IMR-90 (cell line): Measurements from ENCODE around the gene C2. TPM values are rescaled to one million over a fixed set of nuclear protein-coding genes. Genes with fewer than 3 reads are reported as not detected.

Experiments used
- ATAC-seq: fragments of 200-7000 bp; cut with Tn5 transposase; 2 replicates; pipeline ENCODE4 v1.9.1; 2020; ENCODE audit warnings: low read depth, mild to moderate bottlenecking, moderate library complexity
- BruUV-seq: library from RNA; stranded (reverse); fragments of 400-500 nt; replicated peaks from 2 replicates; lab custom pipeline; 2021; lab: Mats Ljungman, UMichigan
- CTCF ChIA-PET: fragments of 300-600 bp; formaldehyde crosslinking; extraction: SDS; loops from one replicate; lab custom pipeline; 2021; ENCODE audit warnings: antibody characterized with exemption; lab: Yijun Ruan, JAX
- POLR2A ChIA-PET: fragments of 300-600 bp; sonication (Branson Sonifier 250); formaldehyde crosslinking; loops from one replicate; lab custom pipeline; 2022; ENCODE audit warnings: antibody characterized with exemption; ENCODE audit not compliant: unreplicated experiment; lab: Charles Lee
- DNase-seq: peaks from one replicate; pipeline ENCODE4 v3.0.0; 2013
- H2AFZ ChIP-seq: replicated peaks from 2 replicates; pipeline ENCODE3; 2013; ENCODE audit warnings: low read length, mild to moderate bottlenecking; ENCODE audit not compliant: poor library complexity
- H2AK5ac ChIP-seq: 2 replicates; pipeline ENCODE4 v1.6.1; 2013; ENCODE audit warnings: low read depth, low read length, inconsistent platforms
- H2AK9ac ChIP-seq: replicated peaks from 2 replicates; pipeline ENCODE3; 2013; ENCODE audit warnings: mild to moderate bottlenecking, low read depth, low read length, moderate library complexity; ENCODE audit not compliant: poor library complexity
- H2BK120ac ChIP-seq: 2 replicates; pipeline ENCODE4 v1.6.1; 2013; ENCODE audit warnings: low read depth, low read length, inconsistent platforms
- H2BK15ac ChIP-seq: 3 replicates; pipeline ENCODE4 v1.6.1; 2013; ENCODE audit warnings: low read depth, low read length, inconsistent platforms
- H2BK20ac ChIP-seq: 2 replicates; pipeline ENCODE4 v1.6.1; 2013; ENCODE audit warnings: low read depth, mild to moderate bottlenecking, inconsistent platforms, low read length, moderate library complexity
- H2BK5ac ChIP-seq: 2 replicates; pipeline ENCODE4 v1.6.1; 2013; ENCODE audit warnings: mild to moderate bottlenecking, low read depth, low read length, inconsistent platforms; ENCODE audit not compliant: poor library complexity, severe bottlenecking
- H3K14ac ChIP-seq: replicated peaks from 2 replicates; pipeline ENCODE4 v1.6.1; 2013; ENCODE audit warnings: low read depth, low read length, inconsistent platforms
- H3K18ac ChIP-seq: 2 replicates; pipeline ENCODE4 v1.6.1; 2013; ENCODE audit warnings: low read depth, low read length, control low read depth
- H3K23ac ChIP-seq: 2 replicates; pipeline ENCODE4 v1.6.1; 2013; ENCODE audit warnings: low read depth, low read length, inconsistent platforms
- H3K27ac ChIP-seq: 2 replicates; pipeline ENCODE4 v1.5.1; 2013; ENCODE audit warnings: mild to moderate bottlenecking, control low read depth, low read length; ENCODE audit not compliant: insufficient read depth
- H3K27me3 ChIP-seq: 2 replicates; pipeline ENCODE4 v1.6.1; 2013; ENCODE audit warnings: low read length; ENCODE audit not compliant: control insufficient read depth, insufficient read depth
- H3K36me3 ChIP-seq: 2 replicates; pipeline ENCODE4 v1.6.1; 2013; ENCODE audit warnings: low read length, mixed read lengths; ENCODE audit not compliant: control insufficient read depth, insufficient read depth
- H3K4ac ChIP-seq: 2 replicates; pipeline ENCODE4 v1.6.1; 2013; ENCODE audit warnings: low read depth, low read length, inconsistent platforms
- H3K4me1 ChIP-seq: 2 replicates; pipeline ENCODE4 v1.6.1; 2013; ENCODE audit warnings: low read length, mixed read lengths; ENCODE audit not compliant: control insufficient read depth, insufficient read depth
- H3K4me2 ChIP-seq: 2 replicates; pipeline ENCODE4 v1.6.1; 2013; ENCODE audit warnings: low read depth, mild to moderate bottlenecking, control low read depth, low read length, moderate library complexity
- H3K4me3 ChIP-seq: 2 replicates; pipeline ENCODE4 v1.5.1; 2013; ENCODE audit warnings: low read depth, mild to moderate bottlenecking, control low read depth, low read length, moderate library complexity; ENCODE audit not compliant: insufficient read depth
- H3K56ac ChIP-seq: 2 replicates; pipeline ENCODE4 v1.6.1; 2013; ENCODE audit warnings: low read length, inconsistent platforms; ENCODE audit not compliant: insufficient read depth; ENCODE audit errors: extremely low read depth
- H3K79me1 ChIP-seq, 2 experiments: 2 replicates each; pipeline ENCODE4 v1.6.1; 2013; ENCODE audit warnings: low read length in 2 of 2, inconsistent platforms in 1 of 2, low read depth in 1 of 2
- H3K9ac ChIP-seq: 2 replicates; pipeline ENCODE4 v1.6.1; 2013; ENCODE audit warnings: low read depth, low read length, control low read depth
- H3K9me1 ChIP-seq: 2 replicates; pipeline ENCODE4 v1.6.1; 2013; ENCODE audit warnings: low read length, inconsistent platforms; ENCODE audit not compliant: insufficient read depth
- H3K9me3 ChIP-seq: 2 replicates; pipeline ENCODE4 v1.6.1; 2013; ENCODE audit warnings: low read length; ENCODE audit not compliant: control insufficient read depth, insufficient read depth
- H4K20me1 ChIP-seq: 2 replicates; pipeline ENCODE4 v1.6.1; 2013; ENCODE audit warnings: low read length, inconsistent platforms; ENCODE audit not compliant: insufficient read depth
- H4K5ac ChIP-seq: 2 replicates; pipeline ENCODE4 v1.6.1; 2013; ENCODE audit warnings: mild to moderate bottlenecking, low read depth, low read length, control low read depth
- H4K8ac ChIP-seq, 2 experiments: 2 replicates each; pipeline ENCODE4 v1.6.1; 2013; ENCODE audit warnings: low read depth in 2 of 2, low read length in 2 of 2, control low read depth in 1 of 2, inconsistent platforms in 1 of 2
- H4K91ac ChIP-seq: 2 replicates; pipeline ENCODE4 v1.6.1; 2013; ENCODE audit warnings: low read depth, low read length, inconsistent platforms; ENCODE audit not compliant: insufficient read depth
- BHLHE40 ChIP-seq: fragments of 150-350 bp; IDR thresholded peaks from 2 replicates; pipeline ENCODE4 v1.6.1; 2016; ENCODE audit warnings: mild to moderate bottlenecking, low read depth, low read length
- CEBPB ChIP-seq: IDR thresholded peaks from 2 replicates; pipeline ENCODE4 v1.6.1; 2012; ENCODE audit warnings: low read depth, low read length, improper control_type of control experiment
- CHD1 ChIP-seq: IDR thresholded peaks from 2 replicates; pipeline ENCODE4 v1.6.1; 2012; ENCODE audit warnings: low read depth, low read length, improper control_type of control experiment
- FOS ChIP-seq: fragments of 150-350 bp; IDR thresholded peaks from 2 replicates; pipeline ENCODE4 v1.6.1; 2016; ENCODE audit warnings: low read depth, low read length
- MAFK ChIP-seq: IDR thresholded peaks from 2 replicates; pipeline ENCODE4 v1.6.1; 2012; ENCODE audit warnings: low read depth, low read length, improper control_type of control experiment
- MAZ ChIP-seq: IDR thresholded peaks from 2 replicates; pipeline ENCODE4 v1.6.1; 2012; ENCODE audit warnings: low read depth, mild to moderate bottlenecking, low read length, improper control_type of control experiment, moderate library complexity, borderline replicate concordance
- MXI1 ChIP-seq: IDR thresholded peaks from 2 replicates; pipeline ENCODE4 v1.6.1; 2012; ENCODE audit warnings: low read depth, mild to moderate bottlenecking, low read length, moderate library complexity, borderline replicate concordance
- NFE2L2 ChIP-seq: fragments of 150-350 bp; IDR thresholded peaks from 2 replicates; pipeline ENCODE4 v1.6.1; 2016; ENCODE audit warnings: low read depth, mild to moderate bottlenecking, low read length
- POLR2A ChIP-seq: IDR thresholded peaks from 2 replicates; pipeline ENCODE4 v1.6.1; 2012; ENCODE audit warnings: mild to moderate bottlenecking, low read depth, low read length
- RAD21 ChIP-seq: IDR thresholded peaks from 2 replicates; pipeline ENCODE4 v1.6.1; 2012; ENCODE audit warnings: low read length, improper control_type of control experiment
- RCOR1 ChIP-seq: IDR thresholded peaks from 2 replicates; pipeline ENCODE4 v1.6.1; 2012; ENCODE audit warnings: mild to moderate bottlenecking, low read length, improper control_type of control experiment; ENCODE audit not compliant: insufficient replicate concordance
- RFX5 ChIP-seq: IDR thresholded peaks from 2 replicates; pipeline ENCODE4 v1.8.0; 2012; ENCODE audit warnings: low read depth, mild to moderate bottlenecking, low read length, moderate library complexity
- SMC3 ChIP-seq: fragments of 150-350 bp; IDR thresholded peaks from 2 replicates; pipeline ENCODE4 v1.6.1; 2016; ENCODE audit warnings: low read depth, mild to moderate bottlenecking, antibody characterized with exemption, low read length, moderate library complexity
- WGBS, 2 experiments: methylation state at CpG; one replicate each; pipeline versions ENCODE4 v1.1.5 to v1.1.7; 2013; ENCODE audit warnings: missing lambda C conversion rate in 2 of 2; ENCODE audit not compliant: insufficient read length in 1 of 2; ENCODE audit errors: extremely low coverage in 2 of 2; 5-methylcytosine and 5-hydroxymethylcytosine counted together
- dilution Hi-C: fragments of 300-500 bp; cut with HindIII; formaldehyde crosslinking; loops from one replicate; pipeline ENCODE4 v1.14.3; 2018; ENCODE audit warnings: low sequenced_read_pairs; ENCODE audit not compliant: unreplicated experiment
- in situ Hi-C: fragments of 300-500 bp; cut with MboI; formaldehyde crosslinking; loops from 3 replicates; pipeline ENCODE4 v1.14.3; 2019; ENCODE audit warnings: low sequenced_read_pairs, inconsistent platforms, mixed read lengths
- intact Hi-C: fragments of 100-400 bp; cut with micrococcal nuclease; formaldehyde crosslinking; loops from 2 replicates; pipeline ENCODE4 v1.10.0; 2022
- polyA plus RNA-seq, 3 experiments: library from polyadenylated mRNA; depleted of rRNA; stranded (reverse); fragments of >200 nt; gene quantifications; 2 replicates each; pipeline ENCODE4 v1.2.3, GENCODE V29; 2012; ENCODE audit warnings: low replicate concordance in 1 of 3
- total RNA-seq: library from RNA; depleted of rRNA; stranded (reverse); fragments of >200 nt; gene quantifications from 2 replicates; pipeline ENCODE4 v1.2.3, GENCODE V29; 2012
- TF ChIP-seq, protein P1 (sequence below): fragments of 150-350 bp; IDR thresholded peaks from 2 replicates; pipeline ENCODE4 v1.6.1; 2017; ENCODE audit warnings: mild to moderate bottlenecking, antibody characterized with exemption, low read length, low read depth
- TF ChIP-seq, protein P2 (sequence below): conservative IDR thresholded peaks from 2 replicates; pipeline ENCODE4 v1.5.1; 2012; ENCODE audit warnings: mild to moderate bottlenecking, low read depth, low read length, improper control_type of control experiment
- TF ChIP-seq, protein P3 (sequence below): fragments of 150-350 bp; IDR thresholded peaks from 2 replicates; pipeline ENCODE4 v1.6.1; 2016; ENCODE audit warnings: low read depth, mild to moderate bottlenecking, low read length, moderate library complexity, borderline replicate concordance

Gene C2
- total and polyA plus RNA-seq, 2 of the 4 experiments (the other 2 are of a cell fraction): 0.18 to 0.19 TPM

DNA sequence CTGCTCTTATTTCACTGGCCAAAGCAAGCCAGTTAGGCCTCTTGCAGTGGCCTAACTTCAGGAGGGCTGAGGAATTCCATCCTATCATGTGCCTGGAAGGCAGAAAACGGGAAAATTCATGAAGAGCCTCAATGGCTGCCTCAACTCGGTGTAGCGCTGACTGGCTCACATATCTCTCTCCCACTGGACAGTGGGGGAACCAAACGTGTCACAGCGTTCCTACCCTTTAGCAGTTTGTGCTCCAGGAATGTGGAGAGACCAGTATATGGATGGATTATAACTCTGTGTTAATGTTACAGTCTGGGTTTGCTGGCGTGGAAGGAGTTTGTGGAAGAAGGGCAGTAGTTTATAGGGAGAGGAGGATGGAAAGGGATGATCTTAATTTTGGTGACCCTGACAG is 11.8 kb upstream of the C2 start:
- H4K20me1 ChIP-seq: no peaks in the 10 kb centered on the region
- H3K4me3 ChIP-seq: no peak overlapping the region
- H3K9ac ChIP-seq: no peak overlapping the region
- no peak overlapping the region for H4K8ac ChIP-seq
- H3K9me1 ChIP-seq: peaks cover 9% of the 10 kb centered on the region; the same call in 1 of the 2 replicates
- peak overlapping the region; percentile 13; the same call in 1 of the 2 replicates for H2AK5ac ChIP-seq
- H2BK5ac ChIP-seq: no peak overlapping the region
- dilution Hi-C loops: no loop called here
- TF ChIP-seq RCOR1 (no peak), MAFK (no peak), CEBPB (no peak), CHD1 (no peak), POLR2A (no peak), SMC3 (no peak), RAD21 (no peak), NFE2L2 (no peak), BHLHE40 (no peak), MAZ (no peak), FOS (no peak), MXI1 (no peak), RFX5 (no peak)
- TF ChIP-seq, protein P1, sequence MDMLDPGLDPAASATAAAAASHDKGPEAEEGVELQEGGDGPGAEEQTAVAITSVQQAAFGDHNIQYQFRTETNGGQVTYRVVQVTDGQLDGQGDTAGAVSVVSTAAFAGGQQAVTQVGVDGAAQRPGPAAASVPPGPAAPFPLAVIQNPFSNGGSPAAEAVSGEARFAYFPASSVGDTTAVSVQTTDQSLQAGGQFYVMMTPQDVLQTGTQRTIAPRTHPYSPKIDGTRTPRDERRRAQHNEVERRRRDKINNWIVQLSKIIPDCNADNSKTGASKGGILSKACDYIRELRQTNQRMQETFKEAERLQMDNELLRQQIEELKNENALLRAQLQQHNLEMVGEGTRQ: no peak
- TF ChIP-seq, protein P2, sequence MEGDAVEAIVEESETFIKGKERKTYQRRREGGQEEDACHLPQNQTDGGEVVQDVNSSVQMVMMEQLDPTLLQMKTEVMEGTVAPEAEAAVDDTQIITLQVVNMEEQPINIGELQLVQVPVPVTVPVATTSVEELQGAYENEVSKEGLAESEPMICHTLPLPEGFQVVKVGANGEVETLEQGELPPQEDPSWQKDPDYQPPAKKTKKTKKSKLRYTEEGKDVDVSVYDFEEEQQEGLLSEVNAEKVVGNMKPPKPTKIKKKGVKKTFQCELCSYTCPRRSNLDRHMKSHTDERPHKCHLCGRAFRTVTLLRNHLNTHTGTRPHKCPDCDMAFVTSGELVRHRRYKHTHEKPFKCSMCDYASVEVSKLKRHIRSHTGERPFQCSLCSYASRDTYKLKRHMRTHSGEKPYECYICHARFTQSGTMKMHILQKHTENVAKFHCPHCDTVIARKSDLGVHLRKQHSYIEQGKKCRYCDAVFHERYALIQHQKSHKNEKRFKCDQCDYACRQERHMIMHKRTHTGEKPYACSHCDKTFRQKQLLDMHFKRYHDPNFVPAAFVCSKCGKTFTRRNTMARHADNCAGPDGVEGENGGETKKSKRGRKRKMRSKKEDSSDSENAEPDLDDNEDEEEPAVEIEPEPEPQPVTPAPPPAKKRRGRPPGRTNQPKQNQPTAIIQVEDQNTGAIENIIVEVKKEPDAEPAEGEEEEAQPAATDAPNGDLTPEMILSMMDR: no peak
- TF ChIP-seq, protein P3, sequence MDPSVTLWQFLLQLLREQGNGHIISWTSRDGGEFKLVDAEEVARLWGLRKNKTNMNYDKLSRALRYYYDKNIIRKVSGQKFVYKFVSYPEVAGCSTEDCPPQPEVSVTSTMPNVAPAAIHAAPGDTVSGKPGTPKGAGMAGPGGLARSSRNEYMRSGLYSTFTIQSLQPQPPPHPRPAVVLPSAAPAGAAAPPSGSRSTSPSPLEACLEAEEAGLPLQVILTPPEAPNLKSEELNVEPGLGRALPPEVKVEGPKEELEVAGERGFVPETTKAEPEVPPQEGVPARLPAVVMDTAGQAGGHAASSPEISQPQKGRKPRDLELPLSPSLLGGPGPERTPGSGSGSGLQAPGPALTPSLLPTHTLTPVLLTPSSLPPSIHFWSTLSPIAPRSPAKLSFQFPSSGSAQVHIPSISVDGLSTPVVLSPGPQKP: no peak
- H2BK120ac ChIP-seq: no peak overlapping the region; the same call in 1 of the 2 replicates
- no peaks in the 10 kb centered on the region for H3K9me3 ChIP-seq
- no peak overlapping the region; the same call in 1 of the 2 replicates for H2BK20ac ChIP-seq
- H3K4me1 ChIP-seq: peaks cover 7% of the 10 kb centered on the region; the same call in 1 of the 2 replicates
- in situ Hi-C loops: no loop called here
- H3K4ac ChIP-seq: no peak overlapping the region
- no TSS peak for BruUV-seq
- no peak overlapping the region for H3K14ac ChIP-seq
- H3K56ac ChIP-seq: no peak overlapping the region
- H2BK15ac ChIP-seq: no peak overlapping the region
- no peak overlapping the region for H3K23ac ChIP-seq
- no peak overlapping the region for H2AK9ac ChIP-seq
- ATAC-seq (no peak), DNase-seq (no peak)
- no peak overlapping the region for H4K91ac ChIP-seq
- H3K18ac ChIP-seq: no peak overlapping the region
- CTCF ChIA-PET: no interaction called here
- H2AFZ ChIP-seq: no peak overlapping the region
- H3K79me1 ChIP-seq: no peaks in the 10 kb centered on the region
- H3K36me3 ChIP-seq: no peaks in the 10 kb centered on the region
- POLR2A ChIA-PET: no interaction called here
- no peaks in the 10 kb centered on the region for H3K27me3 ChIP-seq
- H3K4me2 ChIP-seq: no peak overlapping the region
- 80% methylated on average over 3 of the region's 6 CpGs; no CpG with 5 or more reads in 1 of the 2 experiments for WGBS, 2 experiments
- intact Hi-C loops: no loop called here
- no peak overlapping the region for H4K5ac ChIP-seq
- H3K27ac ChIP-seq: no peak overlapping the region
